Esophagus muscularis mucosa (tissue), 3 donors: ENCODE data around the gene DRD1.

ENCODE experiments used
- EP300 ChIP-seq: sonication (generic); formaldehyde crosslinking; IDR thresholded peaks from one replicate; pipeline ENCODE4 v1.6.1; 2017; ENCODE audit warnings: antibody characterized with exemption
- TF ChIP-seq, protein P1 (sequence below), 3 experiments: fragments of 200-600 bp in 2 of 3; fragments of 450-650 bp in 1 of 3; sonication (generic) in 2 of 3; IDR thresholded peaks; one replicate each; pipeline ENCODE4 v1.5.1; 2017 to 2019; ENCODE audit warnings: antibody characterized with exemption in 3 of 3, mild to moderate bottlenecking in 2 of 3, moderate library complexity in 1 of 3

DNA sequence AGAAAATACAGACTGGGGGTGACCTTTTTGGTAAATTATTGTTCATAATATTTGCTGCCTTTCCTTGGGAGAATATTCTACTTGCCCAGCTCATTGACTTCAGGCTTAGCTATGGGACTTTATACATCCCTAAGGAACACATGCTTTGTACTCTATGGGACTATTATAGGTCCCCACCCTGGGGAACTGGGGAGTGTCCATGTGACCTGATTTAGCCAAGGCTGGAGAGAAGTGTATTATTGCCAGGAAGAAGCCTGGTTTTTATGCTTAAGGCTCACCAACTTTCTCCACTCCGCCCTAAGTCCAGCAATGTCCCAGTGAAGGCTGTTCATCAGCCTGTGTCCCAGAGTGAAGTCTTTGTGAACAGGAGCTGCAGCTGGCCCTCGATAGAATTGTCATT, 16.6 kb upstream of the DRD1 start:
- TF ChIP-seq, protein P1, sequence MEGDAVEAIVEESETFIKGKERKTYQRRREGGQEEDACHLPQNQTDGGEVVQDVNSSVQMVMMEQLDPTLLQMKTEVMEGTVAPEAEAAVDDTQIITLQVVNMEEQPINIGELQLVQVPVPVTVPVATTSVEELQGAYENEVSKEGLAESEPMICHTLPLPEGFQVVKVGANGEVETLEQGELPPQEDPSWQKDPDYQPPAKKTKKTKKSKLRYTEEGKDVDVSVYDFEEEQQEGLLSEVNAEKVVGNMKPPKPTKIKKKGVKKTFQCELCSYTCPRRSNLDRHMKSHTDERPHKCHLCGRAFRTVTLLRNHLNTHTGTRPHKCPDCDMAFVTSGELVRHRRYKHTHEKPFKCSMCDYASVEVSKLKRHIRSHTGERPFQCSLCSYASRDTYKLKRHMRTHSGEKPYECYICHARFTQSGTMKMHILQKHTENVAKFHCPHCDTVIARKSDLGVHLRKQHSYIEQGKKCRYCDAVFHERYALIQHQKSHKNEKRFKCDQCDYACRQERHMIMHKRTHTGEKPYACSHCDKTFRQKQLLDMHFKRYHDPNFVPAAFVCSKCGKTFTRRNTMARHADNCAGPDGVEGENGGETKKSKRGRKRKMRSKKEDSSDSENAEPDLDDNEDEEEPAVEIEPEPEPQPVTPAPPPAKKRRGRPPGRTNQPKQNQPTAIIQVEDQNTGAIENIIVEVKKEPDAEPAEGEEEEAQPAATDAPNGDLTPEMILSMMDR (IDR thresholded peaks at IDR 0.05): no peak
- no peak for TF ChIP-seq EP300
